K562 (cell line): ENCODE measurements around the gene ARHGDIA. TPM values are rescaled to one million over a fixed set of nuclear protein-coding genes. Genes with fewer than 3 reads are reported as not detected.

Source experiments
- ATF4 ChIP-seq: fragments of 450-650 bp; formaldehyde crosslinking; IDR thresholded peaks from 2 replicates; pipeline ENCODE4 v1.4.0; 2022; ENCODE audit warnings: mild to moderate bottlenecking, moderate library complexity
- CHD4 ChIP-seq: fragments of 200-600 bp; sonication (generic); IDR thresholded peaks from 3 replicates; pipeline ENCODE4 v1.6.1; 2012; ENCODE audit warnings: low read depth, mild to moderate bottlenecking, mixed read lengths, low read length, inconsistent platforms; ENCODE audit not compliant: insufficient read depth, insufficient replicate concordance, poor library complexity, severe bottlenecking
- GMEB1 ChIP-seq: fragments of 250-450 bp; sonication (Bioruptor Pico); IDR thresholded peaks from 2 replicates; pipeline ENCODE4 v1.4.0; 2020; ENCODE audit warnings: mild to moderate bottlenecking
- NR2F6 ChIP-seq: fragments of 450-650 bp; formaldehyde crosslinking; IDR thresholded peaks from 2 replicates; pipeline ENCODE4 v1.4.0; 2020; ENCODE audit warnings: mild to moderate bottlenecking
- OTX1 ChIP-seq: fragments of 450-650 bp; formaldehyde crosslinking; IDR thresholded peaks from 2 replicates; pipeline ENCODE4 v1.4.0; 2022; ENCODE audit warnings: mild to moderate bottlenecking
- PRDM10 ChIP-seq: fragments of 450-650 bp; IDR thresholded peaks from 2 replicates; pipeline ENCODE4 v1.6.1; 2018; ENCODE audit not compliant: partially characterized antibody
- SIN3B ChIP-seq: fragments of 450-650 bp; IDR thresholded peaks from 2 replicates; pipeline ENCODE4 v1.6.1; 2017; ENCODE audit warnings: low read depth, mild to moderate bottlenecking, moderate library complexity
- SMAD1 ChIP-seq: fragments of 150-350 bp; IDR thresholded peaks from 2 replicates; pipeline ENCODE4 v1.6.1; 2014; ENCODE audit warnings: low read length, low read depth; ENCODE audit not compliant: partially characterized antibody
- ZNF274 ChIP-seq: IDR thresholded peaks from 2 replicates; pipeline ENCODE4 v1.6.1; 2011; ENCODE audit warnings: low read depth, mild to moderate bottlenecking, low read length, moderate library complexity, borderline replicate concordance
- polyA plus RNA-seq, 8 experiments: library from polyadenylated mRNA; depleted of rRNA in 4 of 8; stranded (reverse) in 5 of 8; unstranded in 3 of 8; fragments of >200 nt; fragmentation: Nextera tagmentation in 2 of 8; fragmentation: Illumina TruSeq in 1 of 8; extraction: Ambion mirVana in 2 of 8; extraction: Trizol in 1 of 8; gene quantifications; 2 replicates each; pipeline versions ENCODE4 v1.2.1 to v1.2.3, GENCODE V29; 2011 to 2014; ENCODE audit warnings: inconsistent platforms in 1 of 8, missing spikeins in 1 of 8
- total RNA-seq, 7 experiments: library from RNA; depleted of rRNA in 6 of 7; stranded (reverse); fragments of >200 nt in 6 of 7; fragmentation: Illumina TruSeq in 2 of 7; extraction: Trizol in 2 of 7; gene quantifications; 2 replicates each; pipeline versions ENCODE4 v1.2.1 to v1.2.3, GENCODE V29; 2011 to 2021; ENCODE audit warnings: low replicate concordance in 1 of 7

ARHGDIA gene
- total and polyA plus RNA-seq, 9 of the 15 experiments (the other 6 are each of a cell fraction or from before 2014, with no cell fraction given): 9.6 to 340 (median 97.6) TPM

- no peak for TF ChIP-seq GMEB1 (CRISPR knock-in tag)
- TF ChIP-seq NR2F6: no peak
- no peak for TF ChIP-seq ZNF274
- TF ChIP-seq PRDM10: peak; percentile 54
- TF ChIP-seq CHD4: no peak
- TF ChIP-seq SMAD1: peak; percentile 3
- no peak for TF ChIP-seq SIN3B
- TF ChIP-seq OTX1 (CRISPR knock-in tag): peak; percentile 12; the same call in 1 of the 2 replicates
- TF ChIP-seq ATF4: no peak
Measured at GRCh38 chr17:81866440-81867169, 4.5 kb downstream of the ARHGDIA start (continued).
